HG02870 (cell line): ENCODE results near the gene PET100.

ENCODE experiments used
- ATAC-seq: cut with Tn5 transposase; IDR thresholded peaks from one replicate; pipeline ENCODE4 v1.9.1; 2021; ENCODE audit warnings: mild to moderate bottlenecking, moderate library complexity; ENCODE audit not compliant: unreplicated experiment

The PET100 gene

GRCh38 chr19:7647156-7647555 lies 17.6 kb downstream of the PET100 start:
- ATAC-seq = no peak

GRCh38 chr19:7648265-7649014 lies 18.8 kb downstream of the PET100 start:
- no peak for ATAC-seq

DNA sequence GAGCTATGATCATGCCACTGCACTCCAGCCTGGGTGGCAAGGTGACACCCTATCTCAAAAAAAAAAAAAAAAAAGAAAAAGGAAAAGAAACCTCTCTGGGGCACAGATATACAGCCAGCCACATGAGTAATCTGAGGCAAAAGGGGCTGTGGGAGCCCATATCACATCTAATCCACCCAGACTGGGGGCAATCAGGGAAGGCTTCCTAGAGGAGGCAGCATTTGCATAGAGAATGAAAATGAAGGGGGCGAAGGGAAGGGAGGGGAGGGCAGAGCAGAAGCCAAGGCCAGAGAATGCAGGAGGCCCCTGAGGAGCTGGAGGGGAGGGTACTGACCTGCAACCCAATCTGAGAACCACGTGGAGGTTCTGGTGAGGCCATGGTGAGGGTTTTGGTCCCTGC lies 20.6 kb downstream of the PET100 start:
- ATAC-seq = no peak

GRCh38 chr19:7652061-7652641 lies 22.6 kb downstream of the PET100 start:
- ATAC-seq = no peak

DNA sequence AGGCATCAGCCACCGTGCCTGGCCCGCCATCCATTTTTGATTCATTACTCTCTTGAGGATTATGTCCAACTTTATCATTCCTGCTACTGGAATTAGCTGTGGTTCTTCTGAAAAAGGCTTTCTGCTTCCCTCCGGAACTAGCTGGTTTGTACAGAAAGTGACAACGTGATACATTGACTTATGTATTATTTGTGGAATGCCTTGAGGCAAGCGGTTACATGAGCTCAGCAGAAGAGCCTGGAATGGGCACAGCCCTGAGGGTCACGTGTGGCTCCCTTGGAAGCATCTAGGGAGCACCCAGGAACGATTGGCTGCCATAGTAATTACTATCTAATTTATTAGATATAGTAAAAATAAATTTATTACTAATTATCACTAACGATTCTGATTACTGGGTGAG lies 24.8 kb downstream of the PET100 start:
- ATAC-seq = no peak

DNA sequence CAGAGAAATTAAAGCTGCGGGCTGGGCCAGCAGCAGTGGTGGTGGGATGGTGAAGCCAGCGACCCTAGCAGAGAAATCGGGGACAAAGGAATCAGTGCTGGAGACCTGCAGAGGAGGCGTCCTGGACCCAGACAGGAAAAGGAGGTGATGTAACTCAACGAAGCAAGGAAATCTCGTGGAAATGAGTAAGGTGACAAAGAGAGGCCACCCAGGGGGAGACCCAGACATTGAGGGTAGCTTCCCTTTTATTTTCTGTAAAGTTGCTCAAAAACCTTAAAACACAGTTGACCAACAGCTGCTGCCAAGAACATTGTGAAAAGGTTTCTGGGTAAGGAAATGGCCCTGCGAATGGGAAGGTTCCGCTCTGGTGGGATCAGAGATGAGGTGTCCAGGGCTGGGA lies 26.0 kb downstream of the PET100 start:
- no peak for ATAC-seq

- ATAC-seq = no peak
These were observed 27.6 kb downstream of the PET100 start for GRCh38 chr19:7657131-7657751.

GRCh38 chr19:7658219-7658686 lies 28.7 kb downstream of the PET100 start:
- no peak for ATAC-seq

GRCh38 chr19:7661744-7662538 lies 32.3 kb downstream of the PET100 start:
- no peak for ATAC-seq

DNA sequence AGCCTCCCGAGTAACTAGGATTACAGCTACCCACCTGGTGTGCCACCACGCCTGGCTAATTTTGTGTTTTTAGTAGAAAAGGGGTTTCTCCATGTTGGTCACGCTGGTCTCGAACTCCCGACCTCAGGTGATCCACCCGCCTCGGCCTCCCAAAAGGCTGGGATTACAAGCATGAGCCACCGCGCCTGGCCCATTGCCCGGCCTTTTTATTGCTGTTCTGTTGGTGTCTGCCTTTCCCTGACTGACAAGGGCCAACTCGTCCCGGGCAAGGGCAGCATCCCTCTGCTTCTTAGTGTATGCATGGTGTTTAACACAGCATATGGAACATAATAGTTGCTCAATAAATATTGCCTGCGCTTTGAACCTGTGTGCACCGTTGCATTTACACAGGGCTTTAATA lies 33.1 kb downstream of the PET100 start:
- no peak for ATAC-seq

DNA sequence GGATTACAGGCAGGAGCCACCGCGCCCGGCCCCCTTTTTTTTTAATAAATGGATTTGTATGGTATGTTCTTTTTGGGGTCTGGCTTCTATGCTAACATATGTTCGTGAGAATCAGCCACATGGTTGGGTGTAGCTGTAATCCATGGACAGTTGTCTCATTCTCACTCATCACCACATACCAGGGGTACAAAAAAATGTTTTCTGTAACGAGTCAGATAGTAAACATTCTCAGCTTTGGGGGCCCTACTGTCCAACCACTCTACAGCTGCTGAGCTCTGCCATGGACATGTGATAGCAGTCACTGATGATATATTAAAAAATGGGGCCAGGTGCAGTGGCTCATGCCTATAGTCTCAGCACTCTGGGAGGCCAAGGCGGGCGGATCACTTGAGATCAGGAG lies 34.1 kb downstream of the PET100 start:
- ATAC-seq = no peak

GRCh38 chr19:7665076-7665475 lies 35.5 kb downstream of the PET100 start:
- no peak for ATAC-seq

- no peak for ATAC-seq
These were observed 39.2 kb downstream of the PET100 start, which contains the start of gene RETN for GRCh38 chr19:7668842-7669241. RETN (plus strand) TSS chr19:7669049; CDS start chr19:7669327, 278 bp downstream.

- no peak for ATAC-seq
These were observed 40.0 kb downstream of the PET100 start for GRCh38 chr19:7669641-7670040.

- ATAC-seq = no peak
These were observed 40.7 kb downstream of the PET100 start for GRCh38 chr19:7670150-7670783.

DNA sequence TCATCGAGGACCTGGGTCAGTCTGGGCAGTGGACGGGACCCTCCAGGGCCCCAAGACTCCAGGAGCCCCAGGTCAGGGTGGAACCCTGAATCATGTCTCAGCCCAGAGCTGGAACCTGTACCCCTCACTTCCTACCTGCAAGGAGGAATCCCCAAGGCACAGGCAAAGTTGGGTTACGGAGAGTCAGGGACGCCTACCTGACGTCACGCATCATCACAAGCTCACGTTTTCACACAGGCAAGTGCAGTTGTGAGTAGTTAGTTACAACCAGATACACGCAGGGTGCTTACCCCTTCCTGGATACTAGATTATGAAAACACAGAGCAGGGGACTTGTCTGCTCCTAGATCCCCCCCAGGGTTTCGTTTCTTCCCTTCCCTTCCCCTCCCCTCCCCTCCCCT lies 41.2 kb downstream of the PET100 start:
- no peak for ATAC-seq

GRCh38 chr19:7672522-7672921 lies 42.9 kb downstream of the PET100 start:
- ATAC-seq = no peak

GRCh38 chr19:7674010-7675005 lies 44.7 kb downstream of the PET100 start:
- no peak for ATAC-seq

DNA sequence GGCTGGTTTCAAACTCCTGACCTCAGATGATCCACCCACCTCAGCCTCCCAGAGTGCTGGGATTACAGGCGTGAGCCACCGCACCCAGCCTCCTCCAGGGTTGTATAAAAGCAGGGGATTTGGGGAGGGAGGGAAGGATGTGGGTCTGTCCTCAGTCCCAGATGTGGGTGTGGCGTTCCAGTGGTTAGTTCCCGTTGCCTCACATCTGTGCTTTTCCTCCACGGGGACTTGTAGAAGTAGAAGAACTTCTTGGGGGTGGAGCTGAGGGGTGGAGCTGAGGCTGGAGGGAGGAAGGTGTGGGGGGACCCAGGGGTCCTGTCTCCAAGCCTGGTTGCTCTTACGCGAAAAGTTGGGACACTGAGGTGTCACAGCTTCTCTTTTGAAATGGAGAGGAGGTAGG lies 46.8 kb downstream of the PET100 start:
- no peak for ATAC-seq

DNA sequence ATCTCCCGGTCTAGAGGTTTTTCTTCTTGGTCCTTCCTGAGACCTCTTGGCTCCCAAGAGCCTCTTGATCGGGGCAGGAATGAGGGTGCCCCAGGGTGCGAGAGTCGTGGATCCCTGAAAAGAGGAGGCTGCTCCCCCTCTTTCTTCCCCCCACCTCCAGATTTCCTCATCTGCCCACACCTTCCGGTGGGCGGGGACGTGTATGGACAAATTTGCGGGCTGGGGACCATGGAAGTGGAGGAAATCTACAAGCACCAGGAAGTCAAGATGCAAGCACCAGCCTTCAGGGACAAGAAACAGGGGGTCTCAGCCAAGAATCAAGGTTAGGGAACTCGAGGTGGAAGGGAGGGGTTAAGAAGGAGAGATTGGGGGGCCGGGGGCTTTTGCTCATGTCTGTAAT lies 47.3 kb downstream of the PET100 start, which contains the start of gene MCEMP1:
Gene MCEMP1, plus strand, starts transcription at position 237 of the 400 bp plus-strand sequence. Its CDS starts 31 bp downstream, at position 268.
- no peak for ATAC-seq
